ENCODE measurements around the gene TJAP1. TPM values are rescaled to one million over a fixed set of nuclear protein-coding genes. Genes with fewer than 3 reads are reported as not detected.

The TJAP1 gene
- total and polyA plus RNA-seq, 2 experiments from 2014 or later, result 10.3 to 16.4 TPM

- H3K4me1 ChIP-seq (ENCODE audit: insufficient read depth), result no peaks in the 10 kb centered on the region
- H3K27ac ChIP-seq, result no peak overlapping the region
- H3K4me2 ChIP-seq, result no peak overlapping the region
- H4K20me1 ChIP-seq (ENCODE audit: insufficient read depth, poor library complexity, severe bottlenecking), result no peaks in the 10 kb centered on the region
- no peak overlapping the region for H2AFZ ChIP-seq
- no peaks in the 10 kb centered on the region for H3K36me3 ChIP-seq (replicated peaks; ENCODE audit: insufficient read depth, low read depth)
- H3K27me3 ChIP-seq, result no peaks in the 10 kb centered on the region
- no peaks in the 10 kb centered on the region for H3K9me3 ChIP-seq (ENCODE audit: low read depth)
- DNase-seq (ENCODE audit: low spot score), result no peak
- TF ChIP-seq EZH2phosphoT487 (IDR thresholded peaks at IDR 0.05; ENCODE audit: low read depth, severe bottlenecking, unreplicated experiment) (no peak), EZH2 (IDR thresholded peaks at IDR 0.05; ENCODE audit: borderline replicate concordance) (no peak), CTCF (IDR thresholded peaks at IDR 0.05; ENCODE audit: poor library complexity) (no peak)
- no peaks in the 10 kb centered on the region for H3K9me2 ChIP-seq (replicated peaks; ENCODE audit: insufficient read depth)
- no peak overlapping the region for H3K4me3 ChIP-seq
- 77% methylated on average over 4 of the region's 4 CpGs for WGBS (ENCODE audit: low lambda C conversion rate, missing lambda C conversion rate)
- H3K79me2 ChIP-seq, result no peaks in the 10 kb centered on the region
Measured at GRCh38 chr6:43467752-43468151, 9.6 kb upstream of the TJAP1 start.

GRCh38 chr6:43468240-43468639, 9.1 kb upstream of the TJAP1 start:
- no peak overlapping the region for H2AFZ ChIP-seq
- no peaks in the 10 kb centered on the region for H3K36me3 ChIP-seq (replicated peaks; ENCODE audit: insufficient read depth, low read depth)
- H4K20me1 ChIP-seq (ENCODE audit: insufficient read depth, poor library complexity, severe bottlenecking), result no peaks in the 10 kb centered on the region
- no peak for DNase-seq (ENCODE audit: low spot score)
- H3K4me2 ChIP-seq, result no peak overlapping the region
- no peaks in the 10 kb centered on the region for H3K9me2 ChIP-seq (replicated peaks; ENCODE audit: insufficient read depth)
- no peaks in the 10 kb centered on the region for H3K4me1 ChIP-seq (ENCODE audit: insufficient read depth)
- no peak overlapping the region for H3K27ac ChIP-seq
- H3K79me2 ChIP-seq, result no peaks in the 10 kb centered on the region
- H3K27me3 ChIP-seq, result no peaks in the 10 kb centered on the region
- H3K9me3 ChIP-seq (ENCODE audit: low read depth), result no peaks in the 10 kb centered on the region
- WGBS (ENCODE audit: low lambda C conversion rate, missing lambda C conversion rate), result 81% methylated on average over 4 of the region's 4 CpGs
- TF ChIP-seq EZH2phosphoT487 (IDR thresholded peaks at IDR 0.05; ENCODE audit: low read depth, severe bottlenecking, unreplicated experiment) (no peak), EZH2 (IDR thresholded peaks at IDR 0.05; ENCODE audit: borderline replicate concordance) (no peak), CTCF (IDR thresholded peaks at IDR 0.05; ENCODE audit: poor library complexity) (no peak)
- H3K4me3 ChIP-seq, result no peak overlapping the region

- Histone ChIP-seq H4K20me1 (ENCODE audit: insufficient read depth, poor library complexity, severe bottlenecking) (no peaks in the 10 kb centered on the region), H3K36me3 (replicated peaks; ENCODE audit: insufficient read depth, low read depth) (no peaks in the 10 kb centered on the region), H3K79me2 (no peaks in the 10 kb centered on the region), H3K4me3 (no peak overlapping the region), H3K4me2 (no peak overlapping the region), H3K27ac (no peak overlapping the region), H3K9me3 (ENCODE audit: low read depth) (no peaks in the 10 kb centered on the region), H3K9me2 (replicated peaks; ENCODE audit: insufficient read depth) (no peaks in the 10 kb centered on the region), H3K27me3 (no peaks in the 10 kb centered on the region), H2AFZ (no peak overlapping the region), H3K4me1 (ENCODE audit: insufficient read depth) (no peaks in the 10 kb centered on the region)
- WGBS (ENCODE audit: low lambda C conversion rate, missing lambda C conversion rate), result 68% methylated on average over 13 of the region's 13 CpGs
- TF ChIP-seq CTCF (IDR thresholded peaks at IDR 0.05; ENCODE audit: poor library complexity), result no peak
- no peak for TF ChIP-seq EZH2 (IDR thresholded peaks at IDR 0.05; ENCODE audit: borderline replicate concordance)
- no peak for TF ChIP-seq EZH2phosphoT487 (IDR thresholded peaks at IDR 0.05; ENCODE audit: low read depth, severe bottlenecking, unreplicated experiment)
- DNase-seq (ENCODE audit: low spot score), result no peak
Measured at GRCh38 chr6:43468748-43469681, 8.4 kb upstream of the TJAP1 start.

Measured in hepatocyte (in vitro differentiated cells).